ENCODE results near the gene AUP1.

DNA sequence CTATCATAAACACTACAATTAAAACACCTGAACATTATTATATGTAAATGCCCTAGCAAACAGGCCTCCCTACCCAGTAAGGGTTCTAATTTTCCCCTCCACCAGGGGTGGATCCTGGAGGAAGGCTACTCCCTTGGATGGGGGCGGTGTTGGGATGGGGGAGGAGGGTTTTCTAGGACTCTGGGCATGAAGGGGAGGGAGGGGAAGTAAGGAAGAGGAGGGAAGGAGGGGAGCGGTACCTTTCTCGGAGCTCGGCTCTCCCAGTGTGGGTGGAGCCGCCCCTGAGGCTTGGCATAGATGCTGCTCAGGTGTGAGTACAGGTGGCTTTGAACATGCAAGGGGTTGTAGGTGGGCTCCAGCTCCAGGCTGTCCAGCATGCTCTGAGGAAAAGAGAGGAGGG, 30.4 kb upstream of the AUP1 start:
- TF ChIP-seq POLR2A (IDR thresholded peaks at IDR 0.05): no peak
- TF ChIP-seq, protein P1, sequence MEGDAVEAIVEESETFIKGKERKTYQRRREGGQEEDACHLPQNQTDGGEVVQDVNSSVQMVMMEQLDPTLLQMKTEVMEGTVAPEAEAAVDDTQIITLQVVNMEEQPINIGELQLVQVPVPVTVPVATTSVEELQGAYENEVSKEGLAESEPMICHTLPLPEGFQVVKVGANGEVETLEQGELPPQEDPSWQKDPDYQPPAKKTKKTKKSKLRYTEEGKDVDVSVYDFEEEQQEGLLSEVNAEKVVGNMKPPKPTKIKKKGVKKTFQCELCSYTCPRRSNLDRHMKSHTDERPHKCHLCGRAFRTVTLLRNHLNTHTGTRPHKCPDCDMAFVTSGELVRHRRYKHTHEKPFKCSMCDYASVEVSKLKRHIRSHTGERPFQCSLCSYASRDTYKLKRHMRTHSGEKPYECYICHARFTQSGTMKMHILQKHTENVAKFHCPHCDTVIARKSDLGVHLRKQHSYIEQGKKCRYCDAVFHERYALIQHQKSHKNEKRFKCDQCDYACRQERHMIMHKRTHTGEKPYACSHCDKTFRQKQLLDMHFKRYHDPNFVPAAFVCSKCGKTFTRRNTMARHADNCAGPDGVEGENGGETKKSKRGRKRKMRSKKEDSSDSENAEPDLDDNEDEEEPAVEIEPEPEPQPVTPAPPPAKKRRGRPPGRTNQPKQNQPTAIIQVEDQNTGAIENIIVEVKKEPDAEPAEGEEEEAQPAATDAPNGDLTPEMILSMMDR (IDR thresholded peaks at IDR 0.05): no peak

Data from lower leg skin (tissue), 3 donors.